ENCODE measurements around the gene SLC39A5. TPM values are rescaled to one million over a fixed set of nuclear protein-coding genes. Genes with fewer than 3 reads are reported as not detected.

The SLC39A5 gene
- total and polyA plus RNA-seq, 2 of the 13 experiments (the other 11 are each of a cell fraction or from before 2014, with no cell fraction given): 59.7 to 101 TPM

GRCh38 chr12:56213878-56214277, 16.0 kb upstream of the SLC39A5 start:
- no peak overlapping the region for H3K4me2 ChIP-seq (ENCODE audit: low read depth, low read length)
- H3K4me1 ChIP-seq (ENCODE audit: insufficient read depth, low read length): no peaks in the 10 kb centered on the region
- H3K9ac ChIP-seq (ENCODE audit: insufficient read depth, low read depth, low read length): no peak overlapping the region
- no peak overlapping the region for H2AFZ ChIP-seq (ENCODE audit: low read length)
- intact Hi-C loops (cut with micrococcal nuclease; ENCODE audit: unreplicated experiment): no loop called here
- H3K79me2 ChIP-seq (ENCODE audit: insufficient read depth, low read length): no peaks in the 10 kb centered on the region
- no peak for FAIRE-seq
- no peak overlapping the region for H3K4me3 ChIP-seq (replicated peaks in 1 of 3; ENCODE audit: insufficient read depth in 1 of 3, low read depth in 2 of 3, low read length in 3 of 3)
- 93% methylated on average over 5 of the region's 5 CpGs for WGBS (ENCODE audit: low lambda C conversion rate)
- DNase-seq (ENCODE audit: low spot score): no peak
- CTCF ChIA-PET (ENCODE audit: low intra/inter-chr PET ratio, low total read pairs): no interaction called here
- ATAC-seq: no peak
- POLR2A ChIA-PET: no interaction called here
- TF ChIP-seq ZNF577 (CRISPR knock-in tag; IDR thresholded peaks at IDR 0.05; ENCODE audit: borderline replicate concordance, low read depth) (no peak), KAT8 (CRISPR knock-in tag; IDR thresholded peaks at IDR 0.05) (no peak), ZFP41 (CRISPR knock-in tag; IDR thresholded peaks at IDR 0.05; ENCODE audit: borderline replicate concordance) (no peak), SNAI1 (CRISPR knock-in tag; IDR thresholded peaks at IDR 0.05; ENCODE audit: borderline replicate concordance) (no peak), ZNF800 (CRISPR knock-in tag; IDR thresholded peaks at IDR 0.05) (no peak), REL (CRISPR knock-in tag; conservative IDR thresholded peaks at IDR 0.05) (no peak), ZNF501 (CRISPR knock-in tag; IDR thresholded peaks at IDR 0.05) (no peak), TCF12 (IDR thresholded peaks at IDR 0.05) (no peak), TCF12 (CRISPR knock-in tag; IDR thresholded peaks at IDR 0.05) (no peak)
- TF ChIP-seq, protein P1, sequence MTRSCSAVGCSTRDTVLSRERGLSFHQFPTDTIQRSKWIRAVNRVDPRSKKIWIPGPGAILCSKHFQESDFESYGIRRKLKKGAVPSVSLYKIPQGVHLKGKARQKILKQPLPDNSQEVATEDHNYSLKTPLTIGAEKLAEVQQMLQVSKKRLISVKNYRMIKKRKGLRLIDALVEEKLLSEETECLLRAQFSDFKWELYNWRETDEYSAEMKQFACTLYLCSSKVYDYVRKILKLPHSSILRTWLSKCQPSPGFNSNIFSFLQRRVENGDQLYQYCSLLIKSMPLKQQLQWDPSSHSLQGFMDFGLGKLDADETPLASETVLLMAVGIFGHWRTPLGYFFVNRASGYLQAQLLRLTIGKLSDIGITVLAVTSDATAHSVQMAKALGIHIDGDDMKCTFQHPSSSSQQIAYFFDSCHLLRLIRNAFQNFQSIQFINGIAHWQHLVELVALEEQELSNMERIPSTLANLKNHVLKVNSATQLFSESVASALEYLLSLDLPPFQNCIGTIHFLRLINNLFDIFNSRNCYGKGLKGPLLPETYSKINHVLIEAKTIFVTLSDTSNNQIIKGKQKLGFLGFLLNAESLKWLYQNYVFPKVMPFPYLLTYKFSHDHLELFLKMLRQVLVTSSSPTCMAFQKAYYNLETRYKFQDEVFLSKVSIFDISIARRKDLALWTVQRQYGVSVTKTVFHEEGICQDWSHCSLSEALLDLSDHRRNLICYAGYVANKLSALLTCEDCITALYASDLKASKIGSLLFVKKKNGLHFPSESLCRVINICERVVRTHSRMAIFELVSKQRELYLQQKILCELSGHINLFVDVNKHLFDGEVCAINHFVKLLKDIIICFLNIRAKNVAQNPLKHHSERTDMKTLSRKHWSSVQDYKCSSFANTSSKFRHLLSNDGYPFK (CRISPR knock-in tag; IDR thresholded peaks at IDR 0.05; ENCODE audit: borderline replicate concordance): no peak
- TF ChIP-seq, protein P2, sequence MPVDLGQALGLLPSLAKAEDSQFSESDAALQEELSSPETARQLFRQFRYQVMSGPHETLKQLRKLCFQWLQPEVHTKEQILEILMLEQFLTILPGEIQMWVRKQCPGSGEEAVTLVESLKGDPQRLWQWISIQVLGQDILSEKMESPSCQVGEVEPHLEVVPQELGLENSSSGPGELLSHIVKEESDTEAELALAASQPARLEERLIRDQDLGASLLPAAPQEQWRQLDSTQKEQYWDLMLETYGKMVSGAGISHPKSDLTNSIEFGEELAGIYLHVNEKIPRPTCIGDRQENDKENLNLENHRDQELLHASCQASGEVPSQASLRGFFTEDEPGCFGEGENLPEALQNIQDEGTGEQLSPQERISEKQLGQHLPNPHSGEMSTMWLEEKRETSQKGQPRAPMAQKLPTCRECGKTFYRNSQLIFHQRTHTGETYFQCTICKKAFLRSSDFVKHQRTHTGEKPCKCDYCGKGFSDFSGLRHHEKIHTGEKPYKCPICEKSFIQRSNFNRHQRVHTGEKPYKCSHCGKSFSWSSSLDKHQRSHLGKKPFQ (CRISPR knock-in tag; IDR thresholded peaks at IDR 0.05; ENCODE audit: insufficient replicate concordance): no peak
- BruUV-seq (replicated peaks): no TSS peak
- H3K27ac ChIP-seq (ENCODE audit: extremely low read length, insufficient read depth, low read length): no peak overlapping the region
- in situ Hi-C loops (cut with HindIII; ENCODE audit: extremely low pct_ligation_motif_present, low pct_unique_long_range_greater_than_20kb): no loop called here
- no peaks in the 10 kb centered on the region for H4K20me1 ChIP-seq (ENCODE audit: insufficient read depth, low read length)
- H3K27me3 ChIP-seq (ENCODE audit: control insufficient read depth in 1 of 2, insufficient read depth in 2 of 2, low read length in 2 of 2): no peaks in the 10 kb centered on the region
- no peaks in the 10 kb centered on the region for H3K9me3 ChIP-seq (ENCODE audit: low read length)
- peaks cover 11 to 56% of the 10 kb centered on the region in 2 experiments for H3K36me3 ChIP-seq (replicated peaks in 1 of 2; ENCODE audit: control insufficient read depth in 1 of 2, insufficient read depth in 2 of 2, low read length in 2 of 2)

All from HepG2 (cell line).